ENCODE measurements around the gene EGFL8. TPM values are rescaled to one million over a fixed set of nuclear protein-coding genes. Genes with fewer than 3 reads are reported as not detected.

The EGFL8 gene
- total and polyA plus RNA-seq, 2 of the 8 experiments (the other 6 are each of a cell fraction or from before 2014, with no cell fraction given): 5.0 to 9.2 TPM

GRCh38 chr6:32149092-32149755 lies 15.2 kb upstream of the EGFL8 start (continued):
- TF ChIP-seq ATF2 (IDR thresholded peaks at IDR 0.05; ENCODE audit: low read length) (no peak), ATF3 (IDR thresholded peaks at IDR 0.05; ENCODE audit: insufficient read depth, low read depth, low read length) (no peak), POLR2A (IDR thresholded peaks at IDR 0.05; ENCODE audit: control extremely low read depth in 1 of 2, low read depth in 2 of 2, low read length in 2 of 2) (no peak; a peak in 1 of 3 replicates), CBX5 (IDR thresholded peaks at IDR 0.05; ENCODE audit: low read depth, low read length) (no peak), JUND (IDR thresholded peaks at IDR 0.05; ENCODE audit: low read length) (no peak), TEAD4 (IDR thresholded peaks at IDR 0.05; ENCODE audit: low read depth, low read length) (no peak), RBBP5 (IDR thresholded peaks at IDR 0.05; ENCODE audit: borderline replicate concordance, low read depth, low read length) (0 out of 2 replicates have a peak, but pooled peaks have one; percentile 36), EGR1 (IDR thresholded peaks at IDR 0.05; ENCODE audit: borderline replicate concordance, low read depth, low read length) (no peak), USF2 (IDR thresholded peaks at IDR 0.05; ENCODE audit: low read length) (no peak), GTF2F1 (IDR thresholded peaks at IDR 0.05; ENCODE audit: borderline replicate concordance, low read depth, low read length) (no peak), HDAC6 (IDR thresholded peaks at IDR 0.05; ENCODE audit: low read depth, low read length) (no peak), CHD1 (IDR thresholded peaks at IDR 0.05; ENCODE audit: low read depth, low read length) (no peak)
- TF ChIP-seq, protein P1, sequence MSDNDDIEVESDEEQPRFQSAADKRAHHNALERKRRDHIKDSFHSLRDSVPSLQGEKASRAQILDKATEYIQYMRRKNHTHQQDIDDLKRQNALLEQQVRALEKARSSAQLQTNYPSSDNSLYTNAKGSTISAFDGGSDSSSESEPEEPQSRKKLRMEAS (IDR thresholded peaks at IDR 0.05): no peak

Data from H1 (cell line).